ENCODE results near the gene DNAAF1.
A peak's percentile ranks its signal among the peaks of the same experiment; 100 is the strongest.

The DNAAF1 gene

DNA sequence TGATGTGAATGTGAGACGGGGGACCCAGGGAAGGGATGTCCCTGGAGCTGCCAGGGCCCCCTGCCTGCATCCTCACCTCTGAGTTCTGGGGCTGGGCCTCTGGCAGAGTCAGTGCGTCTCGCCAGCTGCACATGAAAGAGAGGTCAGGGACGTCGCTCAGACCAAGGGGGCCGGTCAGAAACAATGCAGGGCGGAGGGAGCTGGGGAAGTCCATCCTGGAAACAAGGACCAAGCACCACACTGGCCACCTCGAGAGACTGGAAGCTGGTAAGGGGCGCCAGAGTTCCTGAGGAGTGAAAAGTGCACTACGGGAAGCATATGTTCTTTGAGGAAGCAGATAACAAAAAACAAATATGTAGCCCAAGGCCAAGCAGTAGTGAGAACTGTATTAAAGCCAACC is 39.7 kb downstream of the DNAAF1 start:
- no peak overlapping the region for H3K4me3 ChIP-seq (ENCODE audit: low read depth, low read length)
- TF ChIP-seq, protein P1, sequence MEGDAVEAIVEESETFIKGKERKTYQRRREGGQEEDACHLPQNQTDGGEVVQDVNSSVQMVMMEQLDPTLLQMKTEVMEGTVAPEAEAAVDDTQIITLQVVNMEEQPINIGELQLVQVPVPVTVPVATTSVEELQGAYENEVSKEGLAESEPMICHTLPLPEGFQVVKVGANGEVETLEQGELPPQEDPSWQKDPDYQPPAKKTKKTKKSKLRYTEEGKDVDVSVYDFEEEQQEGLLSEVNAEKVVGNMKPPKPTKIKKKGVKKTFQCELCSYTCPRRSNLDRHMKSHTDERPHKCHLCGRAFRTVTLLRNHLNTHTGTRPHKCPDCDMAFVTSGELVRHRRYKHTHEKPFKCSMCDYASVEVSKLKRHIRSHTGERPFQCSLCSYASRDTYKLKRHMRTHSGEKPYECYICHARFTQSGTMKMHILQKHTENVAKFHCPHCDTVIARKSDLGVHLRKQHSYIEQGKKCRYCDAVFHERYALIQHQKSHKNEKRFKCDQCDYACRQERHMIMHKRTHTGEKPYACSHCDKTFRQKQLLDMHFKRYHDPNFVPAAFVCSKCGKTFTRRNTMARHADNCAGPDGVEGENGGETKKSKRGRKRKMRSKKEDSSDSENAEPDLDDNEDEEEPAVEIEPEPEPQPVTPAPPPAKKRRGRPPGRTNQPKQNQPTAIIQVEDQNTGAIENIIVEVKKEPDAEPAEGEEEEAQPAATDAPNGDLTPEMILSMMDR (IDR thresholded peaks at IDR 0.05; ENCODE audit: borderline replicate concordance, insufficient read depth, low read depth, low read length): no peak

DNA sequence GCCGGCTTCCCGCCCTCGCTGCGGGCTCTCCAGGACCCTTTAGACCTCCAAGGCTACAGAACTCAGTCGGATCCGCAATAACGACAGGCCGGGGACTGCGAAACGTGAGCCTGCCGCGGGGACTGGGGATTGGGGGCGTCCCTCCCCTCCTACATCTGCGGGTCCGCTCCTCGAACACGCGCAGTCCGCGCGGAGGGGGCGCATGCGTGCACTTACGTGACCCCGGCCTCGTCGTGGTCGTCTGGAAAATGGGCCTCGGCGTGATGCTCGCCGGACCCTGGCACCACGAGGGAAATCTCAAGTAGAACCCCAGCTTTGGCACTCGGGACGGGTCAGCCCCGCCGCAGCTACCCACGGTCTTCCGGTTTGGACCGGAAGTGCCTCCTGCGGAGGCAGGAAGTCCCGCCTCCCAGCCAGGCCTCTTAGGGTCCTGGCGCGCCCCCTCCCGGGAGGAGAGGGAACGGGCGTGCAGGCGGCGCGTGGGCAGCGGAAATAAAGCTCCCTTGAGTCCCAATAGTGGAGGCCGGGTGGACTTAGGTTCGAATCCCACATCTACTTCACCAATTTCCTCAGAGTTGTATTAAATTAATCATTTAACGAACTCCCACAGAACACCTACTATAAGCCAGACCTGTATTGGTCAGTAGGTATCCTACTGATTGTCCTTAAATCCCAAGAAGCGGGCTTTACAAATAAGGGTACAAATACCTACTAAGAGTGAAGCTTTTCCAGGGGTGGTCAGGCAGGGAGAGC is 41.8 kb downstream of the DNAAF1 start, which contains the start of gene TAF1C:
Gene TAF1C, minus strand, starts transcription at position 373 of the 753 bp plus-strand sequence. CDS start 2,069 bp downstream, outside the sequence.
- TF ChIP-seq, protein P1 (IDR thresholded peaks at IDR 0.05; ENCODE audit: borderline replicate concordance, insufficient read depth, low read depth, low read length): peak; percentile 96
- H3K4me3 ChIP-seq (ENCODE audit: low read depth, low read length): peak within 1 kb of the TSS; percentile 81

DNA sequence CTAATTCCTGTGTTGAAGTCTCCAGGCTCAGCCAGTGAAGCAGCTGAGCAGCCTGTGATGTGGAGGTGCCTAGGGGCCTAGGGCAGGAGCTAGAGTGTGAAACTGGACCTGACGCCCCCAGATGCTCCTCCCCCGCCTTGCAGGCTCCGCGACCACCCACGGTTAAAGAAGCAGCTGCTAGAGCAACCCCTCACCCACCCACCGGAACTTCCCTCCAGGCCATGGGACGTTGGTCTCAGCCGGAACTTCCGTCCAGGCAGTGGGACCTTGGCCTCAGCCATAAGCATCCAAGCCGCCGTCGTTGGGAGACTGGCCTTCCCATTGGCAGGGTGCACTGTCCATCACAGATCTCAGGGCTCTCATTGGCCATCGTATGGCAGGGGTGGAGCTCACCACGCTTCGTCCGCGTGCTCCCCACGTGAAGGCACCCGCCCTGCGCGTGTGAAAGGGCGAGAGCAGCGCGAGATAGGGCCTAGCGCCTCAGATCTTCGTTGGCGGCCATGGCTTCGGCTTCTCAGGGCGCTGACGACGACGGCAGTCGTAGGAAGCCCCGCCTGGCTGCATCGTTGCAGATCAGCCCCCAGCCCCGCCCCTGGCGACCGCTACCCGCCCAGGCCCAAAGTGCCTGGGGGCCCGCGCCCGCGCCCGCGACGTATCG is 45.8 kb downstream of the DNAAF1 start, which contains the start of gene ADAD2:
Gene ADAD2, plus strand, starts transcription at position 427 of the 658 bp plus-strand sequence. Its CDS starts 74 bp downstream, at position 501.
- no peak within 1 kb of the TSS for H3K4me3 ChIP-seq (ENCODE audit: low read depth, low read length)
- TF ChIP-seq, protein P1 (IDR thresholded peaks at IDR 0.05; ENCODE audit: borderline replicate concordance, insufficient read depth, low read depth, low read length): no peak

DNA sequence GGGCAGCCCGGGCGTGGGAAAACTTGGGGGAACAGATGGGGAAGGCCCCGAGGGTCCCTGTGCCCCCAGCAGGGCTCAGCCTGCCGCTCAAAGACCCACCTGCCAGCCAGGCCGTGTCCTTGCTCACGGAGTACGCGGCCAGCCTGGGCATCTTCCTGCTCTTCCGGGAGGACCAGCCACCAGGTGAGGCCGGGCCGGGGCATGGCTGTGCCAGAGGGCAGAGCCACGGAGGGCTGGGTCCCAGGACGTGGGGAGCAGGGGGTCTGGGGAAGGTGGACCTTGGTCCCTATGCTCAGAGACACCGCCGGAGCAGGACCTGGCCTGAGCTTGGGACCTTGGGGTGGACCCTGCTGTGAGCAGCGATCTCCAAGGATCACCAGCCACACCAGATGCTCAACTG is 46.4 kb downstream of the DNAAF1 start:
- no peak overlapping the region for H3K4me3 ChIP-seq (ENCODE audit: low read depth, low read length)
- TF ChIP-seq, protein P1 (IDR thresholded peaks at IDR 0.05; ENCODE audit: borderline replicate concordance, insufficient read depth, low read depth, low read length): no peak

DNA sequence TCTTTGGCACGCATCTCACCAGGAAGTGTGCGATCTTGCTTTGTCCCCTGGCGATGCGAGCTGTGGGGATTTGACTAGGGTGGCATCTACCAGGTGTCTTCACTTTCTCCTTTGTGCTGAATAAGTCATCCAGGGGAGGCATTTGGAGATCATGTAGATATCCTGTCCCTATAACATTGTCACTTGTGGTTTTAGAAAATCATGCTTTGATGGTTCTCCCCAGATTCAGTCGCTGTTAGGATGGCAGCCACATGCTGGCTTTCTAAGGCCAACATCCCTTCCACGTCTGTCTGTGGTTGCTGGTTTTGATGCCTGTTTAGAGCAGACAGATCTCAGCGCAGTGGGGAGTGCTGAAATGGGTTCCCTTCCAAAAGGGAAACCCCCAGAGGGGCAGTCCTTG is 48.4 kb downstream of the DNAAF1 start:
- TF ChIP-seq, protein P1 (IDR thresholded peaks at IDR 0.05; ENCODE audit: borderline replicate concordance, insufficient read depth, low read depth, low read length): no peak
- no peak overlapping the region for H3K4me3 ChIP-seq (ENCODE audit: low read depth, low read length)

DNA sequence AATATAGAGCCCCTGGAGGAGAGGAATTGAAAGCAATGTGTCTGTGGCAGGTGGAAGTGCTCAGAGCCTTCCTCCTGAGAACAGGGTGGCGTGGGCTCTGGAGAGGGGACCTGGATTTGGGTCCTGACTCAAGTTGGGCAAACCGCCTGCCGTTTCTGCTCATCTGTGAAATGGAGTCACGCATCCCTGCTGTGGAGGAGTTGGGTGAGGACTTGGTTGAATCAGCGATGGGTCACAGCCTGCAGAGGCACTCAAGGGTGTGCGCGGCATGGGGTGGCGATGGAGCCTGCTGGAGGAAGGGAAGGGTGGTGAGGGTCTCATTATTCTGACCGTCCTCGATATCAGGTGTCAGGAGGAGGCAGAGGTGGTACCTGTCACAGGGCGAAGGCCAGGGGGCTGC is 48.9 kb downstream of the DNAAF1 start:
- TF ChIP-seq, protein P1 (IDR thresholded peaks at IDR 0.05; ENCODE audit: borderline replicate concordance, insufficient read depth, low read depth, low read length): no peak

More for the DNA sequence above, 48.9 kb downstream of the DNAAF1 start:
- H3K4me3 ChIP-seq (ENCODE audit: low read depth, low read length): no peak overlapping the region

Measured in GM12875 (cell line).